HTERT RPE-1 (cell line): ENCODE results near the gene NTRK3.
"Not testable (repeated sequence)": the region's sequence is repeated elsewhere in the genome, so short reads cannot be mapped to it uniquely, and the experiment has no call there.

Source experiments
- in situ Hi-C: fragments of 300-500 bp; cut with MboI; formaldehyde crosslinking; loops from 4 replicates; pipeline ENCODE4 v1.14.3; 2020; ENCODE audit warnings: low sequenced_read_pairs

NTRK3 gene

GRCh38 chr15:87850916-87851315 is 405.6 kb downstream of the NTRK3 start:
- in situ Hi-C loops, result no loop called here

GRCh38 chr15:87849181-87849580 is 407.4 kb downstream of the NTRK3 start:
- in situ Hi-C loops, result no loop called here

- in situ Hi-C loops, result no loop called here
Observed at GRCh38 chr15:87848012-87848411, 408.5 kb downstream of the NTRK3 start.

GRCh38 chr15:87846746-87847145 is 409.8 kb downstream of the NTRK3 start:
- in situ Hi-C loops, result no loop called here

- in situ Hi-C loops, result no loop called here
Observed at GRCh38 chr15:87843312-87843711, 413.2 kb downstream of the NTRK3 start.

GRCh38 chr15:87841426-87841998 is 415.0 kb downstream of the NTRK3 start:
- in situ Hi-C loops, result no loop called here

GRCh38 chr15:87835830-87836229 is 420.7 kb downstream of the NTRK3 start:
- in situ Hi-C loops, result not testable (repeated sequence)

GRCh38 chr15:87833333-87833732 is 423.2 kb downstream of the NTRK3 start:
- in situ Hi-C loops, result not testable (repeated sequence)

- in situ Hi-C loops, result no loop called here
Observed at GRCh38 chr15:87829332-87830050, 427.0 kb downstream of the NTRK3 start.

- in situ Hi-C loops, result no loop called here
Observed at GRCh38 chr15:87828608-87829007, 427.9 kb downstream of the NTRK3 start.

- in situ Hi-C loops, result no loop called here
Observed at GRCh38 chr15:87827131-87827530, 429.4 kb downstream of the NTRK3 start.

GRCh38 chr15:87826119-87826747 is 430.3 kb downstream of the NTRK3 start:
- in situ Hi-C loops, result no loop called here

GRCh38 chr15:87818756-87819155 is 437.8 kb downstream of the NTRK3 start:
- in situ Hi-C loops, result no loop called here

GRCh38 chr15:87817553-87817952 is 439.0 kb downstream of the NTRK3 start:
- in situ Hi-C loops, result no loop called here

- in situ Hi-C loops, result no loop called here
Observed at GRCh38 chr15:87816811-87817210, 439.7 kb downstream of the NTRK3 start.

- in situ Hi-C loops, result no loop called here
Observed at GRCh38 chr15:87816016-87816415, 440.5 kb downstream of the NTRK3 start.
